A172 (cell line): ENCODE results near the gene POU2AF1. TPM values are rescaled to one million over a fixed set of nuclear protein-coding genes. Genes with fewer than 3 reads are reported as not detected.
"Not testable (repeated sequence)": the region's sequence is repeated elsewhere in the genome, so short reads cannot be mapped to it uniquely, and the experiment has no call there.

Experiments used
- DNase-seq: peaks from one replicate; pipeline ENCODE4 v3.0.0-alpha.2; 2015; ENCODE audit warnings: low spot score
- total RNA-seq: library from RNA; depleted of rRNA; stranded (reverse); fragments of >200 nt; shearing (Covaris generic); gene quantifications from 2 replicates; pipeline ENCODE4 v1.2.3, GENCODE V29; 2014; rRNA removed

POU2AF1 gene
- total RNA-seq, 1 experiment from 2014 or later = not detected

GRCh38 chr11:111320199-111320598 is 58.9 kb downstream of the POU2AF1 start:
- not testable (repeated sequence) for DNase-seq

DNA sequence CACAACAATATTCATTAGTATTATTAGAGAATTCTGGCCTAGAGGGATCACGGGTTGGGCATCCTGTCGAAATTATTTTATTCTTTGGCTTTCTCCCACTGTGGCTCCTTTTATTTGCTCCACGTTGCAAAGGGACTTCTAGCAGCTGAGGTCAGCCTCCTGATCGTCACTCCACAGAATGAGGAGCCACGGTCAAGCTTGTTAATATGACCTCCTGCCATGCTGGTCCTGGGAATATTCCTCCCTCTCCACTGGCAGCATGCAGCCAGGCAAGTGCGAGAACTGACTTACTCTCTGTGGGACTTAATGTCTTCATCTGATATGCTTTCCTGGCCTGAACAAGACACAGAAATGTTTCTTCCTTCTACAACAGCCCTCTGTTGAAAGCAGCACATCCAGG is 59.8 kb downstream of the POU2AF1 start:
- no peak for DNase-seq

DNA sequence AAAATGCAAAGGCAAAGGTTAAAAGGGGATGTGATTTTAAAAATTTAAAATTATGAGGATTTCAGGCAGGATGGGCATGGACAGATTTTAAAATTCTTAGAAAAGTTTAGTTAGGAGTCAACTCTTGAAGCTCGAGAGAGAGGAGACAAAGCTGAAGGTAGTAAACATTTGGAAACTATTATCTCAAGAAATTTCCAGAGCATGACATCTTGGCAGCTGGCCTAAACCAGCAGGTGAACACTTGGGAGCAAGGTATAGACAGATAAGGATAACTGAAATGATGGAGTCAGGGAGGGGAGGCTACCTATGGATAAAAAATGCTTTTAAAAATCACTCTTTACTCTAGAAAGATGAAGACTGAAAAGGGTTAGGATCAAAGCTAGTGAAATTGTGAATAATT is 67.0 kb downstream of the POU2AF1 start:
- DNase-seq = no peak

DNA sequence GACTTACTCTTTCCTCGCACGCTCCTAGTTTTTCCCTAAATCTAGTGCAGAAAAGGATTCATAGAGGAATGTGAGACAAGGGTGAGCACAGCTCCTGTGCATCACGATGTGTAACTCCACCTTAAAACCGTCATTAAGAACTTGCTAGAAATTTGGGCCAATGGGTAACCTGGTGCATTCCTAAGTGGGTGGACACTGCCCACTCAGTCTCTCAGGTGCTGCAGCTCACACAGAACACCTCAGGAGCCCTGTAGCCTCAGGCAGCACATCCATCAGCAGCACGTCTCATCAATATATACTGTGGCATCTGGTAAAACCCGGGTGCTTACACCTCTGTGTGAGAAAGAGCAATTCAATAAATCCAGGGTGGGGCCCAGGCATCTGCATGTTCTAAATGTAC is 68.4 kb downstream of the POU2AF1 start:
- no peak for DNase-seq

GRCh38 chr11:111310088-111310487 is 69.0 kb downstream of the POU2AF1 start:
- no peak for DNase-seq

DNA sequence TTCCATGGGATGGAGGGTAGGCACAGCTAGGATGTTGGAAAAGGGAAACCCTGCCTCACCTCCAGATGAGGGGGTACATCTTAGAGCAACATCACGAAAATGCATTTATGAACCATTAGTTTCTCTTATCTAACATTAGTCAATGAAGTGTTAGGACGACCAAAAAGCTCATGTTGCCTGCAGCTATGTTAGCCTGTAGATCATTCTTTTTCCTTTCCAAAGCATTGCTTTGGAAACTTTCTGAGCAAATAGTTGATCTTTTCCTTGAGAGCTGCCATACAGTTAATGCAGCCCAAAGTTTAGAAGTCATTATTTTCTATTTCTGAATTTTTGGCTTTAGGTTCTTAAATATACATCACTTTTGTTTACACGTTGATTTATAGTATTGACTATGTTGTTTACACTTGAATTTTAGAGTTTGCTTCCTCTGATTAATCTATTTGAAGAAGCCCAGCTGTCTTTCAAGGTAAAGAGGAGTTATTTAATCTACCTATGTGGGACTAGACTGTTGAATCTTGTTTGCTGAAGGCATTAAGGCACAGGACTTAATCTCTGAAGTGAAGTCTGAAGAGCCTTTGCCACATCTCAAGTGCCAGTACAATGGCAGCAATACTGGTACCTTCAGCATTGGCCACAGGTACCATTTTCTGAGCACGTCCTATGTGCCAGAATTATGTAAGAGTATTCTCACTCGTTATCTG is 69.7 kb downstream of the POU2AF1 start:
- DNase-seq = no peak

DNA sequence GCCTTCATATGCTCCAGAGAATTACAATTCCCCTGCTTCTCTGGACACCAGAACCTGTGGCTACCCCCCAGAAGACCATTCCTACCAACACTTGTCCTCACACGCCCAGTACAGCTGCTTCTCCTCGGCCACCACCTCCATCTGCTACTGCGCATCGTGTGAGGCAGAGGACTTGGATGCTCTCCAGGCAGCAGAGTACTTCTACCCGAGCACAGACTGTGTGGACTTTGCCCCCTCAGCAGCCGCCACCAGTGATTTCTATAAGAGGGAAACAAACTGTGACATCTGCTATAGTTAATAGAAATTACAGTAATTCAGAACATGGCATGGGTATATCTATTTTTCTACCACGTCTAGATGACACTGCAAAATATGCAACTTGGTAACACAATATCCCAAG is 70.9 kb downstream of the POU2AF1 start:
- DNase-seq = no peak

DNA sequence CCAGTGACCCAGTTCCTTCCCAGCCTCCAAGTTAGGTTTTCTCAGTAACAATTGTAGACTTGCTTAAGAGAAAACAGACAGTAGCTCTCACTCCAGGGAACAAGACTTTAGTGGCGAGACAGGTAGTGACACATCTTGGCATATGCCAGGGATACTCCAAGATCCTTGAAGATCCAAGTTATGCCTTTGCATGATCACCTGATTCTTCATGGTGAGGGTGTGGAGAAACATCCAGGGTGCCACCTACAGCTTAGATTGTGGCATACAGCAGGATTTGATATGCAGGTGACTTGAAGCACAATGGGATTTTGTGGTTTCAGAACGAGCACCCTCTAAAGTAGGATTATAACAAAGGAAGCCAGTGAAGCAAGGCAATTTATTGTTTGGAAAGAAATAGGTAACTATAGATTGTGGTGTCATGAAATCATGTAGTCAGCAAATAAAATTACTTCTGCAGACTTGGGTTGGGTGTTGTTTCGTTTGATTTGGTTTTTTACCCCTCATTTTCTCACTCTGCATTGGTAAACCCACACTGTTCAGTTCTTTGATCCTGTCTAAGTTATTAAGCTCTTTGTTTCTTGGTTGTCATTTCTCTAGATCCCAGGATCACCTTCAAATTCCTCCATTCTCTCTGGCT is 71.5 kb downstream of the POU2AF1 start:
- no peak for DNase-seq

DNA sequence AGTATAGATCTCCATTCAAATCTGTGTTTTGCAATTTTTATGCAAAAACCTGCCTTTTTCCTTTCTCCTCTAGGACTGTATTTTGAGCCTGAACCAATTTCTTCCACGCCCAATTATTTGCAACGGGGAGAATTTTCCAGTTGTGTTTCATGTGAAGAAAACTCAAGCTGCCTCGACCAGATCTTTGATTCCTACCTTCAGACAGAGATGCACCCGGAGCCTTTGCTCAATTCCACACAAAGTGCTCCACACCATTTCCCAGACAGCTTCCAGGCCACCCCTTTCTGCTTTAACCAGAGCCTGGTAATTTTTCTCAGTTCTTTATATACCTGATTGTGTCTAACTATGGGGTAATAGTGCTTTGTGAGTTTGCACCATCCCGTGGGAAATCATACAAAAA is 72.8 kb downstream of the POU2AF1 start:
- DNase-seq = no peak

DNA sequence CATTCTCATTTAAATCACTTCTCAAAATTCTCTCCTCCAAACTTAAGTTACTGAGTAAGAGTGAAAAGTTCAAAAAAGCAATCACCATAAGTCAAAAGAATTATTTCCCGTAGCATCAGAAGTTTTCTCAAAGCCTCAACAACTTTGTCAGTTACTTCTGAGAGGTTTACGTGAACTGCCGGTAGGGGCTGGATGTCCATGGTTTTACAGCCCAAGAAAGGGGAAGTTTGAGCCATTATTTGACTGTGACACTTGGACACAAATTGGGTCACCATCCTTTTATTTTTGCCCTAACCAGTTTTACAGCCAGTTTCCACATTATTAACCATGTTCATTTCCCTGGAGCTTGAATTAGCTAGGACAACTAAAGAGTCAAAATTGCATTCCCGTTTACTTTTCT is 73.2 kb downstream of the POU2AF1 start:
- no peak for DNase-seq

GRCh38 chr11:111305162-111305802 is 73.8 kb downstream of the POU2AF1 start:
- DNase-seq = no peak

- no peak for DNase-seq
Measured at GRCh38 chr11:111303461-111303860, 75.6 kb downstream of the POU2AF1 start.

DNA sequence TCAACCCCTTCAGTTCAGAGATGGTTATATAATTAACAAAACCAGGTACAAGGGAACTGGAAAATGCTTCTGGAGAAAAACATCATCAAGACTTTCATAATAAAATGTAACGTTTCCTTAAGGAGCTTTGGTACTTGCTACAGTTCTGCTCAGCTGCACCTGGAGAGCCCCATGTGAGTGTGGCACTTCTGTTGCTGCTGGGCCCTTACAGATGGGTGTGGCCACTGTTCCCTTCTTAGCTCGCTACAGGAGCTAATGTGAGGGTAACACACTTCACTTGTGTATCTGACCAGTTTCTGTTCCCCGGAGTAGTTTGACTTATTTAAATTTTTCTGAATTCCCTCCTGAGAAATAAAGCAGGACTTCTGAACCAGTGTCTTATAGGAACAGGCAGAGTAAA is 76.8 kb downstream of the POU2AF1 start:
- no peak for DNase-seq

Other genes with a start within 250 kb of the POU2AF1 start
- not detected in 2 replicates for gene POU2AF2, start 133.6 kb downstream of the POU2AF1 start, total RNA-seq
- not detected in 2 replicates for gene POU2AF3, start 80.7 kb downstream of the POU2AF1 start, total RNA-seq
- gene BTG4, start 133.1 kb upstream of the POU2AF1 start, total RNA-seq = 0.12 and 0.50 TPM in 2 replicates
- gene HOATZ, start 135.5 kb upstream of the POU2AF1 start, total RNA-seq = not detected in 2 replicates
- gene LAYN, start 161.4 kb upstream of the POU2AF1 start, total RNA-seq = 150 and 160 TPM in 2 replicates
- 7.2 and 8.5 TPM in 2 replicates for gene SIK2, start 223.2 kb upstream of the POU2AF1 start, total RNA-seq